Prostate gland (tissue), 2 donors: ENCODE results near the gene SOX9.

Experiments used
- POLR2A ChIP-seq: fragments of 450-650 bp; IDR thresholded peaks from one replicate; pipeline ENCODE4 v1.6.1; 2016; ENCODE audit warnings: antibody characterized with exemption, mild to moderate bottlenecking
- POLR2AphosphoS5 ChIP-seq: sonication (generic); formaldehyde crosslinking; IDR thresholded peaks from one replicate; pipeline ENCODE4 v1.6.1; 2017; ENCODE audit warnings: antibody characterized with exemption
- TF ChIP-seq, protein P1 (sequence below), 4 experiments: fragments of 200-600 bp in 2 of 4; fragments of 450-650 bp in 2 of 4; sonication (generic) in 2 of 4; IDR thresholded peaks; 1 replicate in 3 of 4; 2 replicates in 1 of 4; pipeline ENCODE4 v1.5.1; 2016 to 2019; ENCODE audit warnings: antibody characterized with exemption in 4 of 4, mild to moderate bottlenecking in 2 of 4, moderate library complexity in 2 of 4

DNA sequence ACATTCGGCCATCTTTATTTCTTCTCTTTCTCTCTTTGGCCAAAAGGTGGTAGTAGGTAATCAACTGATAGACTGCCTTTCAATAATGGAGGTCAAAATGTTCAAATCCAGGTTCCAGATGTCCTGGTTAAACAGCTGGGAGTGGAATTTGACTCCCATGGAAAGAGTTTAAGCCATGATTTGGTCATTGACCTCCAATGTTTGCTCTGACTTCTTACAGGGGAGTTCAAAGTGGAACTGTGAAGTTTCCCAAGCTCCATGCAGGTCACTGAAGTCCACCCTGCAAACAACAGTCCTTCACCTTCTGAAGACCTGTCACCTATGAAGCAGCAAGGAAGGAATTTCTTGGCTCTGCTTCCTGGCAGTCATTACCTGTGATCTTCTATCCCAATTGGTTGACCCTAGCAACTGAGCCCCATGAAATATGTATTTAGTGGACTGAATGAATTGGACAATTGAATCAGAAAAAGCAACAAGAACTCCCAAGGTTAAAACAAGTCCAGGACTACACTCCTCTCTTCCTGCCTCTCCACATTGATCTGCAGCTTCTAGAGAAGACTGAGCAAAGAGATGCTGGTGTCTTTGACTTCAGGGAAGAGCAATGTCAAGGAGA, 28.0 kb upstream of the SOX9 start:
- TF ChIP-seq POLR2AphosphoS5 (no peak), POLR2A (no peak)
- TF ChIP-seq, protein P1, sequence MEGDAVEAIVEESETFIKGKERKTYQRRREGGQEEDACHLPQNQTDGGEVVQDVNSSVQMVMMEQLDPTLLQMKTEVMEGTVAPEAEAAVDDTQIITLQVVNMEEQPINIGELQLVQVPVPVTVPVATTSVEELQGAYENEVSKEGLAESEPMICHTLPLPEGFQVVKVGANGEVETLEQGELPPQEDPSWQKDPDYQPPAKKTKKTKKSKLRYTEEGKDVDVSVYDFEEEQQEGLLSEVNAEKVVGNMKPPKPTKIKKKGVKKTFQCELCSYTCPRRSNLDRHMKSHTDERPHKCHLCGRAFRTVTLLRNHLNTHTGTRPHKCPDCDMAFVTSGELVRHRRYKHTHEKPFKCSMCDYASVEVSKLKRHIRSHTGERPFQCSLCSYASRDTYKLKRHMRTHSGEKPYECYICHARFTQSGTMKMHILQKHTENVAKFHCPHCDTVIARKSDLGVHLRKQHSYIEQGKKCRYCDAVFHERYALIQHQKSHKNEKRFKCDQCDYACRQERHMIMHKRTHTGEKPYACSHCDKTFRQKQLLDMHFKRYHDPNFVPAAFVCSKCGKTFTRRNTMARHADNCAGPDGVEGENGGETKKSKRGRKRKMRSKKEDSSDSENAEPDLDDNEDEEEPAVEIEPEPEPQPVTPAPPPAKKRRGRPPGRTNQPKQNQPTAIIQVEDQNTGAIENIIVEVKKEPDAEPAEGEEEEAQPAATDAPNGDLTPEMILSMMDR (IDR thresholded peaks at IDR 0.05) = no peak
